NOMO-1 treated with dmso at 0.1 percent for 144 hours (cell line): ENCODE measurements around the gene SCAPER.
"Not testable (repeated sequence)": the region's sequence is repeated elsewhere in the genome, so short reads cannot be mapped to it uniquely, and the experiment has no call there.

Experiments used
- DNase-seq: peaks from one replicate; lab custom pipeline; 2025; ENCODE audit not compliant: unreplicated experiment; lab: John Stamatoyannopoulos, UW

SCAPER gene

DNA sequence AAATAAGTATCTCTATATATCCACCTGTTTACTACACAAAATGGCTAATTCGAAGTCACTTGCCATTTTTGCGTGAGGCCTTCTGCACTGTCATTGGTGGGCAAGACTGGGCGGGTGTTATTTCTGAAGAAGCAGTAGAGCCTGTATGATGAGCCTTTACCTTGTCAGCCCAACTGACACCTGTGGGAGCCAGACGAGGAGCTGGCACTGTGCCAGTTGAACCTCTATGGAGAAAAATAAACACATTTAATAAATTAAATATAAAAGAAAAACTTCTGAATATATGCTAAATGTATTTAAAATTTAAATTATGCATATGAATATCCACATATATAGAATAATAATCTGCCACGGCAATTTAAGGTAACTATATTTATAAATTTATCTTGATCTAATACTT, 109.9 kb downstream of the SCAPER start:
- DNase-seq = no peak

DNA sequence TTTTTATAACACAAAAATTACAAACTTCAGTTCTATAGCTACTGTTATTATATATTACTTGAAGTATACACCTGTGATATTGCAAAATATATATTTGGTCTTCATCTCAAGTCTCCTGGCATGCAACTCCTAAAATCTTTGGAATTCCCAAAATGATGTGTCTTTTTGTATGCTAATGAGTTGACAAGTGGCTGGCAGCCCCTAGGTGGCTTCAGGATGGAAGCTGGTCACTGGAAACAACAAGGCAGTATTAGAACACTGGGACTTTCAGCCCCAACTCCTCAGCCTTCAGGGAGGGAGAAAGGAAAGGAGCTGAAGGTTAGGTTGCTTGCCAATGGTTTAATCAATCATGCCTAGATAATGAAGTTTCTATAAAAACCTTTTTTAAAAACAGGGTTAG, 112.0 kb downstream of the SCAPER start:
- no peak for DNase-seq

DNA sequence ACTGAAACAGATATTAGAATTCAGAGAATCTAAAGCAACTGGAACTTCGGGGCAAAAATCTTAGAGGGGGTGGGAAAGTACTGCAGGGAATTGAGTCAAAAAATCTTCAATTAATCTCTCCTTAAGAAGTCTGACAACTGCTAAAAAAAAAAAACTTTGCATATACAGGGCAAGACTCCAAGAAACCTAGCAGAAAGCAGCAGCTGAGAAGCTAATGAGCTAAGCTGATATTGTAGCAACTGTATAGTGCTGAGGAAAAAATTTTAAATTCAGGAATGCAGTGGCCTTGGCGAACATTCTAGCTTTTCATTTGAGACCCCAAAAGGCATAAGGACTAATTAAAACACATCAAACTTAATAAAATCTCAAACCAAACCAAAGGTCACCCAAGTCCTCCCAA, 113.6 kb downstream of the SCAPER start:
- DNase-seq = no peak

DNA sequence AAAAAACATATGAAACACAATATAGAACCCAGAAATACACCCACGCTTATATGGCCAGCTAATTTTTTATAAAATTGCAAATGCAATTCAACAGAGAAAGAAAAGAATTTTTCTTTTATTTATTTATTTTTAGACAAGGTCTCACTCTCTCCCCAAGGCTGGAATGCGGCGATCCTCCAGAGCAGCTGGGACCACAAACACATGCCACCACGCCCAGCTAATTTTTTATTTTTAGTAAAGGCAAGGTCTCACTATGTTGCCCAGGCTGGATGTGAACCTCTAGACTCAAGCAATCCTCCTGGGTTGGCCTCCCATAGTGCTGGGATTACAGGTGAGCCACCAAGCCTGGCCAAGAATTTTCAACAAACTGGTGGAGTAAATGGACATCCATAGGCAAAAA, 117.9 kb downstream of the SCAPER start:
- no peak for DNase-seq

DNA sequence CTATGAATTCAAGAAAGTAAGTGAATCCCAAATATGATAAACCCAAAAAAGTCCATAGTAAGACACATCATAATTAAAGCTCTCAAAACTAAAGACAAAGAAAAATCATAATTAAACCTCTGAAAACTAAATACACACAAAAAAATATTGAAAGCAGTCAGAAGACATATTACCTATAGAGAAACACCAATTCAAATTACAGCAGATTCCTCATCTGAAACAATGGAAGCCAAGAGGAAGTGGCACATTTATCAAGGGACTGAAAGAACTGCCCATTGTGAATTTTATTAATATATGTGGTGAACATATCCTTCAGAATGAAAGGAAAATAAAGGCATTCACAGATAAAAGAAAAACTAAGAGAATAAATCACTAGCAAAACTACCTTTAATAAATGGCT, 128.2 kb downstream of the SCAPER start:
- no peak for DNase-seq

DNA sequence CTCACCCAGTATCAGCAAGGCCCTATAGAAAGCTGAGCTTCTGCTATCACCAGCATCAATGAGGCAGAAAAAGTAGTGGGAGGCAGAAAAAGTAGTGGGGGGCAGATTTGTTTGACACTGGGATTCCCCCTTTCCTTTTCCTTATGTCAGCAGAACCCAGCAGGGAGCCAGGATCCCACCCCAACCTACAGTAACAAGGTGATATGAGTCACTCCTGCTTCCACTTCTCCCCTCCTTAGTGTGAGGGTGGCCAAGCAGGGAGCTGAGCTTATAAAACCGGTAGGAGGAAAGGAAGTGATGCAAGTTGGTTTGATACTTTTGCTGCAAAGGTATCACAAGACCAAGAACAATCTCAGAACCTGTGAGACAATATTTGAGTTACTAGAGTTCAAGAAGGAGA, 128.7 kb downstream of the SCAPER start:
- DNase-seq = no peak

DNA sequence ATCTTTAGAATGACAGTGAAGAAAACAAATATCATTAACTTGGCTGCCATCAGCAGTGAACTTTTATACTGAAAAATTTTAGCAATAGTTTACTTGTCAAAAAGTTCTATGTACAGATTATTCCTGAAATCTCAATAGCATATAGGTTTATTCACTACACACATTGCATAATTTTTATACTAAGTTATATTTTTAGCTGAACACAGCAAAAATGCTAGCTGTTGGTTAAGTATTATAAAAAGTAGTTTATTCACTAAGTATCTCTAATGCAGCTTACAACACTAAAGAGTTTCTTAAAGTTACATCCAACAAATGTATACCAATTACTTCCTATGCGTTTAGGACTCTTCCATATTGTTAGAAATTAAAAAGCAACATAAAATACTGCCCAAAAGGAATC, 131.9 kb downstream of the SCAPER start:
- DNase-seq = no peak

DNA sequence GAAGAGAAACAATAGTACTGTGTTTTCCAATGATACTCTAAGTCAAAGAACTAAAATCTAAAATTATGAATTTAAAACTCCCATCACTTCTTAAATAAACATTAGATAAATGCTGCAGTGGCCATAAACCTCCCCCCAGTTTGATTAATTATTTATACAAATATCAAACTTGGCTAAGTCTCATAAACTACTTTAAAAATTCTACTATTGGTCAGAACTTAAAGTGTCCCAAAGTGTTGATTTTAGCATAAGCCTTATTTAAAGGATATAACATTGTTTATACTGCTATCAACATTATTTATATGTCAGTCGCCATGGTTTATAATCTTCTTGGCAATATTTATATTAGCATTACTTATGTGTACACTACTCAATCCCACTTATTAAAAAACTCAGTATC, 132.4 kb downstream of the SCAPER start:
- DNase-seq = no peak

DNA sequence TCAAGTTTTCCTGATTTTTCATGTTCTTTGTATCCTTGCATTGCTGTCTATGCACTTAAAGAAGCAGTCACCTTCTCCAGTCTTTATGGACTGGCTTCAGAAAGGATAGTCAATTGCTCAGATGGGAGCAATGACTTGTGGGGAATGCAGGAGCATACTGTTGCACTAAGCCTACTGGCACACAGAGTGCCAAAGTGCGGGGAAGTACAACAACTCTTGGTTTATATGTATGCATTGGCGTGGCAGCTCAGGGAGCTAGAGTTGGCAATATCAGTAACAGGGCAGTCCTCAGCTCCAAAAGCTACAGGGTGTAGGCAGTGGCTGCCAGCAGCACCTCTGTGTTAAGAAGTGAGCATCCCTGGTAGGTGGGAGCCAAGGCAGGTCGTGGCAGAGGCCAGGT, 141.1 kb downstream of the SCAPER start:
- no peak for DNase-seq

DNA sequence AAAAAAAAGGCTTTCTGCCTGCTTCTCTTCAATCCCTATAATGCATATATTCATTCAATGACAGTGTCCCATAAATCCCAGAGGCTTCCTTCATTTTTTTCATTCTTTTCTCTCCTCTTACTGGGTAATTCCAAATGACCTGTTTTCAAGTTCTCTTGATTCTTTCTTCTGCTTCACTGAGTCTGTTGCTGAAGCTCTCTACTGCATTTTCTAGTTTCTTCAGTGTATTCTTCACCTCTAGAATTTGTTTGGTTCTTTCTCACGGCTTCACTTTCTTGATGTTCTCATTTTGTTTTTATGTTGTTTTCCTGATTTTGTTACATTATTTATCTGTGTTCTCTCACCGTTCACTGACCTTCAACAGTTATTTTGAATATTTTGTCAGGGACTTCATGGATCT, 141.6 kb downstream of the SCAPER start:
- no peak for DNase-seq

DNA sequence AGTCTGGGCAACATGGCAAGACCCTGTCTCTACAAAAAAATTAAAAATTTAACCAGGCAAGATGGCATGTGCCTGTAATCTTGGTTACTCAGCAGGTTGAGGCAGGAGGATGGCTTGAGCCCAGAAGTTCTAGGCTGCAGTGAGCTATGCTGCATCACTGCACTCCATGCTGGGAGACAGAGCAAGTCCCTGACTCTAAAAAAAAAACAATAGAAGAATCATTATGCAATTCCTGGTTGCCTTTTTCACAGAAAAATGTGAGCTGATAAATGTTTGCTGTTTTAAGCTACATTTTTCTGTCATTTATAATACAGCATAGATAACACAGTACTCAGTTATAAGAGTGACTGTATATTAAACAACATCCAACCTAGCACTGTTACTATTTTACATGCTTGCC, 148.8 kb downstream of the SCAPER start:
- DNase-seq = no peak

DNA sequence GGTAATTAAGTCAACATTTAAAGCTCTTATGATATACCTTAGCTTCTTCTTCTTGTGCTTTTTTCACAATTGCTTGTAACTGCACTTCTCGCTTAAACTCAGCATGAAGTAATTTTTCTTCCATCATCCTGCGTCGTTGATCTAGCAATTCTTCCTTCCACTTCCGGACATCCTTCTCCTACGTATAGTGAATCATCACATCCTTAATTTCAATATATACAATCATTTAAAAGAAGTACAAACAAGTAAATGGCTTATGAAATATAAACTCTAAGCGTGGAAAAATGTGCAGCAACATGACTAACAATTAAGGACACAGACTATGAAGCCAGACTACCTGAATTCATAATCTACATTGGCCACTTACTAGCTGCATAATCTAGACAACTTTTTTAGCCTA, 151.4 kb downstream of the SCAPER start:
- DNase-seq = no peak

DNA sequence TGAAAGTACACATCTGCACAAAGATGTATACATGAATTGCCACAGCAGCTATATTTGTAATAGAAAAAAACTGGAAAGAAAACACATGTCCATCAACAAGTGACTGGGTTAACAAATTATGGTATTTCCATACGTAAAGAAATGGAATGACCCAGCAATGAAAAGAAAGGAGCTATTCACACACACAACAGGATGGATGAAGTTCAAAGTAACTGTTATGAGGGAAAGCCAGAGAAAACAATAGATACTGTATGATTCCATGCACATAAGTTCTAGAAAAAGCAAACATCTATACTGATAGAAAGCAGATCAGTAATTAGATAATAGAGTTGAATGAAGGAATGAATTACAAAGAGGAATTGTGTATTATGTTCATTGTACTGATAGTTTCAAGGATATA, 152.0 kb downstream of the SCAPER start:
- no peak for DNase-seq

DNA sequence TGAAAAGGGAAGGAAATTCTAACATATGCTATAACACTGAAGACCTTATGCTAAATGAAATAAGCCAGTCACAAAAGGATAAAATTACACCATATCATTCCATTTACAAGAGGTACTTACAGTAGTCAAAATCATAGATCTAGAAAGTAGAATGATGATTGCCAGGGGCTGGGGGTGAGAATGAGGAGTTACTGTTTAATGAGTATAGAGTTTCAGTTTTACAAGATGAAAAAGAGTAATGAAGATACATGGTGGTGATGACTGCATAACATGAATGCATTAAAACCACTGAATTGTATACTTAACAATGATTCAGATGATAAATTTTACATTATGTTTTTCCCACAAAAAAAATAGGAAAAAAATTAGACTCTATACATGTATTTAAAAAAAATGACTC, 152.6 kb downstream of the SCAPER start:
- no peak for DNase-seq

DNA sequence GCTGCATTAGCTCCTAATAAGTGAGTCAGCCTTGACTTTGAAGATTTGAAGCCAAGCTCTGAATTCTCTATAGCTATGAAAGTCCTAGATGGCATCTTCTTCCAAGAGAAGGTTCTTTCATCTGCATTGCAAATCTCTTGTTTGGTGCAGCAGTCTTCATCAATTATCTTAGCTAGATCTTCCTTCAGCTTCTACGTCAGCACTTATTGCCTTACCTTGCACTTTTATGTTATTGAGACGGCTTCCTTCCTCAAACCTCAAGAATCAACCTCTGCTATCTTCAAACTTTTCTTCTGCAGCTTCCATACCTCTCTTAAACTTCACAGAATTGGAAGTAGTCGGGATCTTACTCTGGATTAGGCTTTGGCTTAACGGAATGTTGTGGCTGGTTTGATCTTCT, 167.6 kb downstream of the SCAPER start:
- DNase-seq = no peak

DNA sequence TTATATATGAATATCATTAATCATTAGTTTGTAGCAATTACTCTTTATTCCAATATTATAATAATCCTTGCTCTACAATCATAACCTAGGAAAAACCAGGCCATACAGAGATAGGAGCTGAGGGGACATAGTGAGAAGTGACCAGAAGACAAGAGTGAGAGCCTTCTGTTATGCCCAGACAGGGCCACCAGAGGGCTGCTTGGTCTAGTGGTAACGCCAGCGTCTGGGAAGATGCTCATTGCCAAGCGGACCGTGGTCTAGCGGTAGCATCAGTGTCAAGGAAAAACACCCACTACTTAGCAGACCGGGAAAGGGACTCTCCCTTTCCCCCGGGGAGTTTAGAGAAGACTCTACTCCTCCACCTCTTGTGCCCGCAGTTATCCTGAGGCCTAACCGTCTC, 172.8 kb downstream of the SCAPER start:
- DNase-seq = not testable (repeated sequence)

DNA sequence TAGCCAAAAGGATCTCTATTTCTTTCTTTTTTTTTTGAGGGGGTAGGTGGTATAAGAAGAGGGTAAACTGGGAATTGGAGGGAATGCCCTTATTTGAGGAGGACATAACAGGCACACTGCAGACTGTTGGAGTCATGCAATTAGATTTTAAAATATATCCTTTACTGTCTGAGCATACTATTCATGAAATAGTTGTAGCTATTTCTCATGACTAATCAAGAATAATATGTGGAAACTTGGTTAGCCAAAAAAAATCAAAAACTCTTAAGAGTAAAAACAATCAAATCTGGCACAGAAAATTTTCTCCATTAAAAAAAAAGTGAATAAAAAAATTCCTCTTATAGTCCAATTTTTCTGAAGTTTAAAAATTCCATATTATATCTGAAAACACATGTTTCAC, 174.9 kb downstream of the SCAPER start:
- no peak for DNase-seq

DNA sequence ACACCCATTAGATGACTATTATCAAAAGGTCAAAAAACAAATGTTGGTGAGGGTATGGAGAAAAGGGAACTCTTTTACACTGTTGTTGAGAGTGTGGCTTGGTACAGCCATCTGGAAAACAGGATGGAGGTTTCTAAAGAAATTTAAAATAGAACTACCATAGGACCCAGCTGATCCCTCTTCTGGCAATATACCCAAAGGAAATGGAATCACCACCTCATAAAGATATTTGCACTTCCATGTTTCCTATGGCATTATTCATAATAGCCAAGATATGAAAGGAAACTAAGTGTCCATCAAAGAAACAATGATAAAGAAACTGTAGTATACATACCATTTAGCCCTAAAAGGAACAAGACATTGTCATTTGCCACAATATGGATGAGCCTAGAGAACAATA, 186.3 kb downstream of the SCAPER start:
- DNase-seq = no peak

DNA sequence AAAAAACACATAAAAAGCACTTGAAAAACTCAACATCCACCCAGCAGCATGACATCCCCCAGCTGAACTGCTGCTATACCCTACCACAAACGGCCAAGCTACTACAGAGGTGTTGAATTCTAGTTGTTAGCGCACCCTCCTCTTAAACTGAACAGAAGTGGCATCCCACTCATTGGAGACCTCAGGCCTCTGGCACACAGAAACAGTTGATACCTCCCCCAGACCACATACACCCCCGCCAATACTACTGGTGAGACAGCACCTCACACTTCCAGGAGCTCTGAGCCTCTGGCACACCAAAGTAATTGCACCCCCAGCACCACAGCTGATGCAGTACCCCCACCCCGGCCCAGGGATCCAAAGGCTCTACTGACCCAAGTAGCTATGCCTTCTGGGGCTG, 190.2 kb downstream of the SCAPER start:
- DNase-seq = no peak

DNA sequence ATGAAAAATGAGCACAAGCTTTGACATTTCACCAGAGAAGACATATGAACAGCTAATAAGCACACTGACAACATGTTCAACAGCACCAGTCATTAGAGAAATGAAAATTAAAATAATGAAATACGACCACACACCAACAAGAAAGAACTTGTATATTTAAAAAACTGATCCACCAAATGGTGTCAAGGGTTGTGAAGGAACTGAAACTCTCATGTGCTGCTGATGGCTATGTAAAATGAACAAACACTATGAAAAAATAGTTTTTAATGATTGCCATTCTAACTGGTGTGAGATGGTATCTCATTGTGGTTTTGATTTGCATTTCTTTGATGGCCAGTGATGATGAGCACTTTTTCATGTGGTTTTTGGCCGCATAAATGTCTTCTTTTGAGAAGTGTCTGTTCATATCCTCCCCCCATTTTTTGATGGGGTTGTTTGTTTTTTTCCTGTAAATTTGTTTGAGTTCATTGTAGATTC, 193.8 kb downstream of the SCAPER start:
- no peak for DNase-seq

DNA sequence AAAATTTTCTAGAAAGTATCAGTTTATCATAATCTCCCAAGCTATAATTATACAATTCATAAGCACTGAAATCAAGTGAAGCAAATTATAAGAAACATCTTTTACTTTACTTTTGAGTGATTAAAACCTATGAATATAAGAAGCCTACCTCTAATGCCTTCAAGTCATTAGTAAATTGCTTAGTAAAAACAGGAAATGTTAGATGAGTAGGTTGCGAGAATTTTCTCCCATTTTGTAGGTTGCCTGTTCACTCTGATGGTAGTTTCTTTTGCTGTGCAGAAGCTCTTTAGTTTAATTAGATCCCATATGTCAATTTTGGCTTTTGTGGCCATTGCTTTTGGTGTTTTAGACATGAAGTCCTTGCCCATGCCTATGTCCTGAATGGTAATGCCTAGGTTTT, 201.1 kb downstream of the SCAPER start:
- not testable (repeated sequence) for DNase-seq

DNA sequence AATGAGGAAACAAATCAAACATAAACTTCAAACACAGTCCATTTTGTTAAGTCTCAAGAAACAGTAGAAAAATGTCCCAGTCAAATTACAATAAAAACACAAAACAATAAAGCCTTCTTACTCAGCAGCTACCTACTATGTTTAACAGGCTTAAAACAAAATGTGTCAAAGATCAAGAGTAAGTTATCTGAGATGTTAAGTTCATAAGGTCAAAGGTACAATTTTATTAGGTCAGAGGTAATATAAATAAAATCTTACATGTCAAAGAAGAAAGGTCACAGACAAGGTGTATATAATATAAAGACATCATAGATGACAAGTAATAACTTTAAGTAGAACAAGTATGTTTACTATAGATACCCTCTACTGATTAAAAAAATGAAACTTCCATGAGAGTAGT, 208.3 kb downstream of the SCAPER start:
- DNase-seq = no peak

DNA sequence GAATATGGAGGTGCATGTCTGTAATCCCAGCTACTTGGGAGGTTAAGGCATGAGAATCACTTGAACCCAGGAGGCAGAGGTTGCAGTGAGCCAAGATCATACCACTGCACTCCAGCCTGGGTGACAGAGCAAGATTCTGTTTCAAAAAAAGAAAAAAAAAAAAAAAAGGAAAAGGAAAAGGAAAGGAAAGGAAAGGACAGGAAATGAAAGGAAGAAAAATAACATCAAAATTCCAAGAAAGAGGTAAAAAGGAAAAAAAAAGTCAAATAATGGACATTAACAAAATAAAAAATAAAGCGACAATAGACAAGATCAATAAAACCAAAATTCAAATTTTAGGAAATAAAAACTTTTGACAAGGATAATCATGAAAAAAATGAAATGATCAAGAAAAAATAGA, 212.6 kb downstream of the SCAPER start:
- DNase-seq = not testable (repeated sequence)

DNA sequence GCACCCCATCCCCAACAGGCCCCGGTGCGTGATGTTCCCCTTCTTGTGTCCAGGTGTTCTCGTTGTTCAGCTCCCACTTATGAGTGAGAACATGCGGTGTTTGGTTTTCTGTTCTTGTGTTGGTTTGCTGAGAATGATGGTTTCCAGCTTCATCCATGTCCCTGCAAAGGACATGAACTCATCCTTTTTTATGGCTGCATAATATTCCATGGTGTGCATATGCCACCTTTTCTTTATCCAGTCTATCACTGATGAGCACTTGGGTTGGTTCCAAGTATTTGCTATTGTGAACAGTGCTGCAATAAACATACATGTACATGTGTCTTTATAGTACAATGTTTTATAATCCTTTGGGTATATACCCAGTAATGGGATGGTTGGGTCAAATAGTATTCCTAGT, 217.5 kb downstream of the SCAPER start:
- not testable (repeated sequence) for DNase-seq
